HG02885 (cell line): ENCODE results near the gene XYLT2.
A peak's percentile ranks its signal among the peaks of the same experiment; 100 is the strongest.
"Not testable (repeated sequence)": the region's sequence is repeated elsewhere in the genome, so short reads cannot be mapped to it uniquely, and the experiment has no call there.

ENCODE experiments used
- ATAC-seq: cut with Tn5 transposase; IDR thresholded peaks from one replicate; pipeline ENCODE4 v1.9.1; 2021; ENCODE audit warnings: mild to moderate bottlenecking; ENCODE audit not compliant: unreplicated experiment, poor library complexity

XYLT2 gene

GRCh38 chr17:50318501-50319285, 27.2 kb upstream of the XYLT2 start:
- ATAC-seq = no peak

- no peak for ATAC-seq
Observed at GRCh38 chr17:50319306-50320004, 26.5 kb upstream of the XYLT2 start.

GRCh38 chr17:50322271-50322670, 23.7 kb upstream of the XYLT2 start:
- ATAC-seq = no peak

- ATAC-seq = no peak
Observed at GRCh38 chr17:50323060-50323459, 22.9 kb upstream of the XYLT2 start.

- no peak for ATAC-seq
Observed at GRCh38 chr17:50325906-50326305, 20.0 kb upstream of the XYLT2 start.

GRCh38 chr17:50326831-50327364, 19.0 kb upstream of the XYLT2 start:
- ATAC-seq = no peak

GRCh38 chr17:50328363-50329325, 17.3 kb upstream of the XYLT2 start:
- no peak for ATAC-seq

GRCh38 chr17:50329716-50330115, 16.2 kb upstream of the XYLT2 start:
- ATAC-seq = no peak

- ATAC-seq = no peak
Observed at GRCh38 chr17:50330151-50330775, 15.7 kb upstream of the XYLT2 start.

GRCh38 chr17:50331085-50331791, 14.7 kb upstream of the XYLT2 start:
- no peak for ATAC-seq

- no peak for ATAC-seq
Observed at GRCh38 chr17:50332196-50332595, 13.7 kb upstream of the XYLT2 start.

- ATAC-seq = not testable (repeated sequence)
Observed at GRCh38 chr17:50333291-50334057, 12.5 kb upstream of the XYLT2 start.

GRCh38 chr17:50337956-50338355, 8.0 kb upstream of the XYLT2 start:
- ATAC-seq = no peak

GRCh38 chr17:50338645-50339044, 7.3 kb upstream of the XYLT2 start:
- ATAC-seq = no peak

GRCh38 chr17:50339381-50339780, 6.5 kb upstream of the XYLT2 start:
- ATAC-seq = no peak

- ATAC-seq = no peak
Observed at GRCh38 chr17:50344731-50345365, 1.1 kb upstream of the XYLT2 start.

GRCh38 chr17:50346313-50347116, 589 bp downstream of the XYLT2 start:
- ATAC-seq = peak; percentile 49
